Central memory CD8-positive, alpha-beta T cell (primary cell): ENCODE data around the gene PLAAT1.

ENCODE experiments used
- ATAC-seq: fragments of 150-1000 bp; cut with Tn5 transposase; replicated peaks from 2 replicates; pipeline ENCODE4 v1.10.0; 2022; ENCODE audit warnings: mild to moderate bottlenecking, moderate FRiP score, moderate number of reproducible peaks; ENCODE audit not compliant: poor library complexity, severe bottlenecking; ENCODE audit errors: extremely low read depth
- DNase-seq, 2 donors: peaks; one replicate each; pipeline ENCODE4 v3.0.0; 2021; ENCODE audit warnings: low spot score in 2 of 2
- H3K27ac Mint-ChIP-seq: one replicate; pipeline ENCODE4 v1.8.0; 2022; ENCODE audit warnings: low read depth, mild to moderate bottlenecking, moderate library complexity, mixed read lengths
- H3K27me3 Mint-ChIP-seq: one replicate; pipeline ENCODE4 v1.8.0; 2022; ENCODE audit warnings: mixed read lengths
- H3K36me3 Mint-ChIP-seq: one replicate; pipeline ENCODE4 v1.8.0; 2022; ENCODE audit warnings: mild to moderate bottlenecking, moderate library complexity, mixed read lengths; ENCODE audit not compliant: insufficient read depth
- H3K4me1 Mint-ChIP-seq: one replicate; pipeline ENCODE4 v1.8.0; 2022; ENCODE audit warnings: mixed read lengths
- H3K4me3 Mint-ChIP-seq: one replicate; pipeline ENCODE4 v1.8.0; 2022; ENCODE audit warnings: mild to moderate bottlenecking, moderate library complexity, mixed read lengths
- H3K9me3 Mint-ChIP-seq: one replicate; pipeline ENCODE4 v1.8.0; 2022; ENCODE audit warnings: mixed read lengths

Gene PLAAT1

GRCh38 chr3:193240850-193241706, at the start of gene PLAAT1:
TSS of gene PLAAT1 (plus strand) at chr3:193241222. CDS start at chr3:193255651, 14,429 bp downstream.
- Mint-ChIP-seq H3K4me3 (no peak within 1 kb of the TSS), H3K27me3 (peaks cover 24% of the 10 kb centered on the region), H3K36me3 (no peaks in the 10 kb centered on the region), H3K9me3 (peaks cover 6% of the 10 kb centered on the region), H3K27ac (no peak within 1 kb of the TSS), H3K4me1 (no peaks in the 10 kb centered on the region)
- DNase-seq (no peak), ATAC-seq (no peak)

- no peaks in the 10 kb centered on the region for H3K9me3 Mint-ChIP-seq
- DNase-seq (no peak), ATAC-seq (no peak)
- H3K36me3 Mint-ChIP-seq = no peaks in the 10 kb centered on the region
- no peak overlapping the region for H3K4me3 Mint-ChIP-seq
- no peaks in the 10 kb centered on the region for H3K27me3 Mint-ChIP-seq
- H3K27ac Mint-ChIP-seq = no peak overlapping the region
- H3K4me1 Mint-ChIP-seq = no peaks in the 10 kb centered on the region
Observed at GRCh38 chr3:193194371-193194770, 46.7 kb upstream of the PLAAT1 start.

- DNase-seq (no peak), ATAC-seq (no peak)
- Mint-ChIP-seq H3K36me3 (no peaks in the 10 kb centered on the region), H3K4me3 (no peak overlapping the region), H3K9me3 (no peaks in the 10 kb centered on the region), H3K27me3 (no peaks in the 10 kb centered on the region), H3K27ac (no peak overlapping the region), H3K4me1 (no peaks in the 10 kb centered on the region)
Observed at GRCh38 chr3:193196746-193197145, 44.3 kb upstream of the PLAAT1 start.

- H3K27ac Mint-ChIP-seq = no peak overlapping the region
- DNase-seq = no peak
- H3K36me3 Mint-ChIP-seq = no peaks in the 10 kb centered on the region
- no peak for ATAC-seq
- H3K27me3 Mint-ChIP-seq = no peaks in the 10 kb centered on the region
- peaks cover 23% of the 10 kb centered on the region for H3K9me3 Mint-ChIP-seq
- no peak overlapping the region for H3K4me3 Mint-ChIP-seq
- H3K4me1 Mint-ChIP-seq = no peaks in the 10 kb centered on the region
Observed at GRCh38 chr3:193207290-193208273, 33.4 kb upstream of the PLAAT1 start.

GRCh38 chr3:193210618-193211017, 30.4 kb upstream of the PLAAT1 start:
- Mint-ChIP-seq H3K9me3 (peaks cover 17% of the 10 kb centered on the region), H3K27me3 (no peaks in the 10 kb centered on the region), H3K36me3 (no peaks in the 10 kb centered on the region), H3K4me3 (no peak overlapping the region), H3K4me1 (no peaks in the 10 kb centered on the region), H3K27ac (no peak overlapping the region)
- DNase-seq = no peak
- no peak for ATAC-seq

- Mint-ChIP-seq H3K36me3 (no peaks in the 10 kb centered on the region), H3K4me3 (no peak overlapping the region)
- ATAC-seq = no peak
Observed at GRCh38 chr3:193211173-193211572, 29.8 kb upstream of the PLAAT1 start.

GRCh38 chr3:193211984-193212383, 29.0 kb upstream of the PLAAT1 start:
- no peak for ATAC-seq
- H3K27me3 Mint-ChIP-seq = no peaks in the 10 kb centered on the region

More at GRCh38 chr3:193211173-193211572, 29.8 kb upstream of the PLAAT1 start:
- DNase-seq = no peak
- no peak overlapping the region for H3K27ac Mint-ChIP-seq
- H3K4me1 Mint-ChIP-seq = no peaks in the 10 kb centered on the region
- no peaks in the 10 kb centered on the region for H3K27me3 Mint-ChIP-seq
- H3K9me3 Mint-ChIP-seq = peaks cover 17% of the 10 kb centered on the region

GRCh38 chr3:193212844-193213243, 28.2 kb upstream of the PLAAT1 start:
- Mint-ChIP-seq H3K27ac (no peak overlapping the region), H3K36me3 (no peaks in the 10 kb centered on the region), H3K4me1 (no peaks in the 10 kb centered on the region), H3K4me3 (no peak overlapping the region), H3K9me3 (peaks cover 6% of the 10 kb centered on the region), H3K27me3 (no peaks in the 10 kb centered on the region)
- no peak for DNase-seq
- no peak for ATAC-seq

More at GRCh38 chr3:193211984-193212383, 29.0 kb upstream of the PLAAT1 start:
- no peak for DNase-seq
- Mint-ChIP-seq H3K4me1 (no peaks in the 10 kb centered on the region), H3K4me3 (no peak overlapping the region), H3K36me3 (no peaks in the 10 kb centered on the region), H3K9me3 (peaks cover 13% of the 10 kb centered on the region), H3K27ac (no peak overlapping the region)

- Mint-ChIP-seq H3K4me1 (no peaks in the 10 kb centered on the region), H3K27me3 (no peaks in the 10 kb centered on the region), H3K4me3 (no peak overlapping the region), H3K9me3 (peaks cover under 1% of the 10 kb centered on the region), H3K36me3 (no peaks in the 10 kb centered on the region), H3K27ac (no peak overlapping the region)
- DNase-seq = no peak
- ATAC-seq = no peak
Observed at GRCh38 chr3:193214445-193214844, 26.6 kb upstream of the PLAAT1 start.

- Mint-ChIP-seq H3K4me3 (no peak overlapping the region), H3K9me3 (no peaks in the 10 kb centered on the region), H3K27me3 (peaks cover 21% of the 10 kb centered on the region), H3K4me1 (no peaks in the 10 kb centered on the region), H3K36me3 (peaks cover 1% of the 10 kb centered on the region), H3K27ac (no peak overlapping the region)
- ATAC-seq = no peak
- DNase-seq = no peak
Observed at GRCh38 chr3:193225302-193226125, 15.5 kb upstream of the PLAAT1 start.

GRCh38 chr3:193228206-193228605, 12.8 kb upstream of the PLAAT1 start:
- Mint-ChIP-seq H3K27ac (no peak overlapping the region), H3K36me3 (no peaks in the 10 kb centered on the region), H3K9me3 (no peaks in the 10 kb centered on the region), H3K27me3 (peaks cover 21% of the 10 kb centered on the region), H3K4me3 (no peak overlapping the region), H3K4me1 (no peaks in the 10 kb centered on the region)
- ATAC-seq (no peak), DNase-seq (no peak)

GRCh38 chr3:193229851-193230420, 11.1 kb upstream of the PLAAT1 start:
- H3K27ac Mint-ChIP-seq = no peak overlapping the region
- no peaks in the 10 kb centered on the region for H3K4me1 Mint-ChIP-seq
- no peak overlapping the region for H3K4me3 Mint-ChIP-seq
- ATAC-seq (no peak), DNase-seq (no peak)
- peaks cover 21% of the 10 kb centered on the region for H3K27me3 Mint-ChIP-seq
- no peaks in the 10 kb centered on the region for H3K36me3 Mint-ChIP-seq
- H3K9me3 Mint-ChIP-seq = peaks cover 5% of the 10 kb centered on the region
